ENCODE data around the gene ZGRF1.

DNA sequence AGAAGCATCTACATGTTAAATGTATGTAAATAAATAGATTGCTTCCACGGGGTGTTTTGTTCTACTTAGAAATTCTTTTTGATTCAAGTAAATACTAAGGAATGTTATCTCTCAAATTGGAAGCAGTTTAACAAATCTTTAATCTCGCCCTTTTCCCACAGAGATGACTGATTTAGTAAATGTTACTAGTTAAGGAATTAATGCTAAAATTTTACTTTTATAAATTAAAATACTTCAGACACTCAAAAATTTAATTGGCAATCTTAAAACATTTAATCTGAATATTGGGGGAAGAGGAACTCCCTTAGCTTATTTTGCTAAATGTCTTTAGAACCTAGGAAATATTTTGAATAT, 12.3 kb upstream of the ZGRF1 start:
- no peak for TF ChIP-seq CTCF (IDR thresholded peaks at IDR 0.05; ENCODE audit: insufficient read depth, low read length)
- TF ChIP-seq POLR2AphosphoS5 (IDR thresholded peaks at IDR 0.05; ENCODE audit: low read depth), result no peak
- TF ChIP-seq REST (IDR thresholded peaks at IDR 0.05; ENCODE audit: insufficient replicate concordance, low read depth), result no peak

Measured in HL-60 (cell line).